GM21526 (cell line): ENCODE measurements around the gene STAT3.

ENCODE experiments used
- ATAC-seq: cut with Tn5 transposase; IDR thresholded peaks from one replicate; pipeline ENCODE4 v1.9.1; 2021; ENCODE audit warnings: moderate library complexity; ENCODE audit not compliant: unreplicated experiment, low FRiP score

Gene STAT3

GRCh38 chr17:42284024-42284369 is 104.2 kb downstream of the STAT3 start:
- ATAC-seq: no peak

DNA sequence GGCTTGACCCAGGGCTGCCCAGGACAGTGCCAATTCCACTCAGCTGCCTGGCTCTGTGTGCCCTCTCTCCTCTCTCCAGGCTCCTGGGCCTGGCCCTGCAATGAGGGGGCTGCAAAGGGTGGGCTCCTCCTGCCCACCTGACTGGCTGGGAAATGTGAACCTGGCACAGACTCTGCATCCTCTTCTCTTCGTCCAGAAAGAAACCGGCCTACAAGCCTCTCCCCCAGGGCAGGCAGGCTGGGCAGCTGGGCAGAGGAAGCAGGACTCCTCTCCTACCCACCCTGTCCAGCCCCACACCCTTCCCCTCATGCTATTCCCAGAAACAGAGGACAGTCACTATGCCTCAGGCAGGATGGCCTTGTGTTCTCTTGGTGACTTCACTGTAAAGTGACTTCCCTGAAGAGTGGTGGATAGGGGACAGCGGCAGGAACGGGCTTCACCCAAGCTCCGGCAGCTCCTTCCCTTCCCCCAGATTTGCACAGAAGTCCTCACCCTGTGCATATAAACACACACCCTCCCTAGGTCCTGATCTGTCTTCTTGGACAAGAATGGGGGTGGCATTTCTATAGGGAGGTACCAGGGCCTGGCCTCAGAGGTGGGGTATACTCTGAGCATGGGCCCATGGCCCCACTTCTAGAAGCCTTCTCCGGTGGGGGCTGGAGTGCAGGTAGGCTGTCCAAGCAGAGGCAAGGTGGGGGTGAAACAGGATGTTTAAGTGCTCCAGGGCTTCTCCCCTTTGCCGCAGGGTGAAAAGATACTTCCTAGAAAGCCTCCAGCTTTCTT is 104.8 kb downstream of the STAT3 start:
- ATAC-seq: no peak

DNA sequence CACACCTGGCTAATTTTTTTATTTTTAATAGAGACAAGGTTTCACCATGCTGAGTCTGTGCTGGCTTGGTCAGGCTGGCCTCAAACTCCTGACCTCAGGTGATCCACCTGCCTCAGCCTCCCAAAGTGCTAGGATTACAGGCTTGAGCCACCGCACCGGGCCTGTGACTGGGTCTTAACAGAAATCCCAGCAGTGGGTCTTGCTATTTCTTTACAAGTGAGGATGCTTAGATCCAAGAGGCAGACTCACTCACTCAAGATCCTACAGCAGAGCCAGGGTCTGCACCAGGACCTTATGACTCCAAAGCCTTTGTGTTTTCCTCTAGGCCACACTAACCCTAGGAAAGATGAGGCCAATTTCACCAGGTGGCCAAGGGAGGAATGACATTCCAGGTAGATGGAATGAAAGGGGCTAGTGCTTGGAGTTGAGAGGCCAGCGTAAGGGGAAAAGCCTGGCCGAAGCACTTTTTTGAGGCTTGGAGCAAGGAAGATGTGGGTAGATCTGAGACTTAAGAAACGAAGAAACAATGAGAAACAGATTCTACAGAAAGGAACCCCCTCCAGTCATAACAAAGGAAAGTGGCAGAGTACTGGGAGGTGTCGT is 105.7 kb downstream of the STAT3 start:
- ATAC-seq: no peak

- no peak for ATAC-seq
Observed at GRCh38 chr17:42281571-42282096, 106.6 kb downstream of the STAT3 start.

DNA sequence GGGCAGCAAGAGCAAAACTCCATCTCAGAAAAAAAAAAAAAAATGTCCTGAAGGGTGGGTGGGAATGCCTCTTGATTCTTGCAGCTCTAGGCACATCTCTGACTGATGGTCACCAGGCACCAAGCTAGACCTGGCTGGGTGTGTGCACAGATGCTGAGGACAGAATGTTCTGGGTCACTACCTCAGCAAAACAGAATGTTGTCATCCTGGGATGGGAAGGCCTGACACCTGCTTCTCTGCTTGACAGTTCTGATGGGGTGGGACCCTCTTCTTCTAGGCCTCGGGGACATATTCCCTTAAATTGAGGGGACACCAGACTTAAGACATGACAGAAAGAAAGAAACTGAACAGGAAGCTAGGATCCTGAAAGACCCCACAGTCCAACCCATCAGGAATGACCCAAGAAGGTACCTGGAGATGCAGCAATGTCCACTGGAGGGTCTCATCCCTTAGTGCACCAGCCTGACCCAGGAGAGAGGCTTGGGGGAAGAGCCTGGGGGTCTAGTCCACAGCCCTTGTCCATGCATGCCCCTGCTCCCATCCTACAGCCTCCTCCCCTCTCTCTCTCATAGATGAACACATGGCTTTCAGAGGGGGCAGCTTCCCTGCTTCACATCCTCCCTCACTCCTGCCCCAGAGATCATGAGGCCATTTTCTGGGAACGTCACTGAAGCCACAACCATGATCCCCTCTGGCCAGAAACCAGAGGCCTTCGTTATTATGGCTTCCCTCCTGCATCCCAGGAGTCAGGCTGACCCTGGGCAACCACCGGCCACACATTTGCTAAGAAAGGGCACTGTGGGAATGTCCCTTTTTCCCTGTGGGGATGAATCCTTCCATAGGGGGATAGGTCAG is 108.2 kb downstream of the STAT3 start:
- no peak for ATAC-seq

- ATAC-seq: no peak
Observed at GRCh38 chr17:42277342-42277712, 110.9 kb downstream of the STAT3 start.

DNA sequence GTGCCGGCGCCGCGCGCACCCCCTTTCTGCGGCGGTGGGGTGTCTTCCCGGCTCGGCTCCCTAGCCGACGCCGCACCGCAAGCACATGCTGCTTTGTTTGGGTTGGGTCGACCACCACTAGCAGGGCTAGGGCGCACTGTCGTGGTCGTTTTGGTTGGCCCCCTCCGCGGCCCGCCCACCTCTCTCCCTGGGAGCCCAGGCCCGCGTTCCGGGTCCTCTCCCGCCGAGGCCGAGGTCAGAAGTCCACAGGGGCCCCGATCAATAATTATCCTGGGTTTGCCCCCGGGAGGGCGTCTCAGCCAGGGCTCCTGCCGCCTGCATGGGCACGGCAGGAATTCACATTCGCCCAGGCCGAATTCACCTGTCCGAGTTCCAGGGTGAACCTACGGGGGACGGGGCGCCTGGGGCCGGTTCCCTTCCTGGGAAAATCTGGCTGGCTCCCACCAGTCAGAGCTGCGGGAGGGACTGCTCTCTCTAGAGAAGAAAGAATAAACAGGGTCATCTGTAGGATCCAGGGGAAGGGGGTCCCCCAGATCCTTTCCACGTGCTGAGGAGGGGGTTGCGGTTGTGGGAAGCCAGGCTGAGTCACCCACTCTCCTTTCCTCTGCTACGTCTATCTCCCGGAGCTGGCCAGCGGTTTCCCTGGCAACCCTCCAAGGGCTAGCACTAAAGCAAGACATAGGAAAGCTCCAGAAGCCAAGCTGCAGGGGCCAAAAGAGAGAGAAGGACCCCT is 111.5 kb downstream of the STAT3 start:
- no peak for ATAC-seq

DNA sequence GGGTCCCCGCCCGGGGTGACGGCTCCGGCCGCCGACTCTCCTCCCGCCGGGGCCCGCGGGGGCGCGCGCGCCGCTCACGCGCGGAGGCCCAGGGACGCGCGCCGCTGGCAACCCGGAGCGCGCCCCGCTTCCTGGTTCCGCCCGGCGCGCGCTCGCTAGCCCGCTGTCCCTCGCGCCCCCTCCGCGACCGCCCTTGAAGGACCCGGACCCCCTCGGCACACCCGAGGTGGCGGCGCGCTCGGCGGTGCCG is 112.0 kb downstream of the STAT3 start, which contains the start of gene STAT5B:
STAT5B (minus strand) TSS at position 33 of the 250 bp plus-strand sequence. CDS start 44,264 bp downstream, outside the sequence.
- ATAC-seq: peak; percentile 51

GRCh38 chr17:42275527-42276358 is 112.5 kb downstream of the STAT3 start:
- peak; percentile 30 for ATAC-seq

- no peak for ATAC-seq
Observed at GRCh38 chr17:42274812-42275526, 113.3 kb downstream of the STAT3 start.

- no peak for ATAC-seq
Observed at GRCh38 chr17:42274253-42274542, 114.0 kb downstream of the STAT3 start.

GRCh38 chr17:42273474-42274252 is 114.6 kb downstream of the STAT3 start:
- no peak for ATAC-seq

DNA sequence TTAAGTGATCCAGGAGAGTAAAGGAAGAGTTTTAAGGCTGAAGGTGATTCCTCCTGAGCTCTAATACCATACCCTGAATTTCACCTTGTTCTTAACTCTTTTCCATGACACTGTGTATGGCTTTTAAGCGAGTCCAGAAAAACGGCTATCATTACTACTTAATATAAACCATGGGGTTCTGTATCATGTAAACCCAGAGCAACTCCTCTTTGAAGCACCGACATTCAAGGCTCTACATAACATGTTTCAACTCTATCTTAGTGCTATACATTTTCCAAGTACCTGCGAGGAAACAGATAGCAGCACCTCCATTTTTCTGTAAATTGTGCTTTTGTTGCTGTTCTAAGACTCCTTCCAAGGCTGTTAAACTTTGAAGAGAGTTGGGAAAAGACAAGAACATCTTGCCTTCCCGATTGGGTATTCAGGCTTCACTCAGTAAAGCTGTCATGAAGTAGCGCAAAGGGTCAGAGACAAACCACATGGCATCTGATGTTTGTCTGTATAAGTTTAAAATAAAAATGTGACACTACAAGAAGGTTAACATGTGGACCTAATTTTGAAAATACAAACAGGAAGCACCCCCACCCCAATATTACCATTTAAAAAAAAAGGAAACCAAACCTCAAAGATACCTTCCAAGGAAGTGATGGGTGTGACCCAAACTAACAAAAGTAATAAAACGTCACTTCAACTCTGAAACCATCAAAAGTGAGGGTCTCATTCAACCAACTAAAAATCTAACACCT is 115.9 kb downstream of the STAT3 start:
- ATAC-seq: no peak

GRCh38 chr17:42271779-42272035 is 116.5 kb downstream of the STAT3 start:
- no peak for ATAC-seq

DNA sequence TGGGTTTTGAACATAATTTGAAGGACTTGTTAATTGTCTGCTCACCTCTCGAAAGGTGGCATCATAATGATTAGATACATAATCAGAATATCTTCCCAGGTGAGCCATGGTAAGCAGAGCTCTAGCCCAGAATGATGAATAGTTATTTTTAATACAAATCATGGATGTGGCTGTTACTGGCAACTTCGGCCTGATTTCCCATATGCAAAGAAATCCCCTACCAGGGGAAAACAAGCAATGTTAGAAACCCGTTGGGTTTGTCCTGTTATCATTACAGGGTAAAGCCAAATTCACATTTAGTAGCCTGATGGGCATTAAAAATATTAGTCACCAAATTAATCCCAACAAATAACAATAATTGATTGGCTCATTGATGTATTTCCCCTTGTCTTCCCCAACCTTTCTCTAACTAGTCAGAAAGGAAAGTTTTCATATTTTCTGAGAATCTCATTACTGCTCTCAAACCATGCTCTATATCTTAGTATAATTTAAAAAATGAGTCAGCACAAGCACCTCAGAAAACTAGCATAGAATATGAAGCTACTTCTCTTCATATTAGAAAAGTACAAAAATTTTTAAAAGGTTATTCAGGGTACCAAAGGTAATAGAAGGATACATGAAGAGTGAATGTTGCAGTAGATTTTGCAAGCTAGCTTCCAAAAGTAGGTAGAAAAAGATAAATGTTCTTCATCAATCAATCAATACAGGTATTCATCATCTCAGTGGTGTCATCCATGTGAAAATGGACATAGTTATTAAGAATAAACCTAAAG is 117.0 kb downstream of the STAT3 start:
- ATAC-seq: no peak

DNA sequence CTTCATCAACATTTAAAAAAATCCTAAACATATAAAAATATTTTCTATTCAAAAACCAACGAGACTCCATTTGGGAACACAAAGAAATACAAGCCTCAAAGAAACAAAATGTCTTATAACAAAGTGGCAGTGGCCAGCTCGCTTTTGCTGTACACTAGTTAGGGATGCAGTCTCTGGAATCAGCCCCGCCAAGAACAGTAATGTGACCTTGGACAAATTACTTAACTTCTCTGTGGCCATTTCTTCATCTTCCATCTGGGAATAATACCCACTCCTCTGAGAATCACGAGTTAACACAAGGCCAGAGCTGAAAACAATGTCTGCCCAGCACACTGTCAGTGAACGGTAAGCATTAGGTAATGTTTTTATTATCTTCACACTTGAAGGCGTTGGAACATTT is 117.6 kb downstream of the STAT3 start:
- no peak for ATAC-seq

GRCh38 chr17:42270170-42270535 is 118.1 kb downstream of the STAT3 start:
- ATAC-seq: no peak

DNA sequence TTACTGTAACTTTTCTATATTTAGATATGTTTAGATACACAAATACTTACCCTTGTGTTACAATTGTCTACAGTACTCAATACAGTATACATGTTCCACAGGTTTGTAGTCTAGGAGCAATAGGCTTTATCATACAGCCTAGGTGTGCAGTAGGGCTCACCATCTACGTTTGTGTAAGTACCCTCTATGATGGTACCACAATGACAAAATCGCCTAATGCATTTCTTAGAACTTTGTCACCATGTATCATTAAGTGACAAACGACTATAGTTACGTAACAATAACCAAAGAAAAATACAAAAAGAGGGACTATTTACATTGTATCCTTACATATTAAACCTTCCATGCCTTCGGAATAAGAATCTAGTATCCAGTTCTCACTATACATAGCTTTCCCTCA is 120.0 kb downstream of the STAT3 start:
- no peak for ATAC-seq
